HepG2 (cell line): Measurements from ENCODE around the gene KDM4B.

ENCODE experiments used
- FOXA3 ChIP-seq: IDR thresholded peaks from 2 replicates; pipeline ENCODE4 v1.6.1; 2016; ENCODE audit warnings: missing genetic modification reagents, missing compliant biosample characterization
- NR2C2 ChIP-seq: sonication (generic); formaldehyde crosslinking; IDR thresholded peaks from 2 replicates; pipeline ENCODE4 v1.4.0; 2020; ENCODE audit warnings: missing genetic modification reagents, mild to moderate bottlenecking, moderate library complexity, borderline replicate concordance
- POLR2A ChIP-seq, 2 experiments: IDR thresholded peaks; 2 replicates each; pipeline ENCODE4 v1.6.1; 2011; ENCODE audit warnings: low read depth in 2 of 2, low read length in 2 of 2, mild to moderate bottlenecking in 1 of 2, moderate library complexity in 1 of 2; ENCODE audit not compliant: insufficient read depth in 1 of 2
- TCF7L2 ChIP-seq: IDR thresholded peaks from 2 replicates; pipeline ENCODE4 v1.6.1; 2011; ENCODE audit warnings: mild to moderate bottlenecking, low read depth, low read length, moderate library complexity
- ZHX1 ChIP-seq: sonication (generic); formaldehyde crosslinking; IDR thresholded peaks from 2 replicates; pipeline ENCODE4 v1.8.1; 2022; ENCODE audit warnings: low read depth, mild to moderate bottlenecking, missing genetic modification reagents
- ZNF615 ChIP-seq: sonication (generic); formaldehyde crosslinking; IDR thresholded peaks from 2 replicates; pipeline ENCODE4 v1.5.0; 2020; ENCODE audit warnings: mild to moderate bottlenecking, missing genetic modification reagents, borderline replicate concordance

- TF ChIP-seq FOXA3 (CRISPR knock-in tag) = no peak
- no peak for TF ChIP-seq POLR2A (IDR thresholded peaks at IDR 0.05; ENCODE audit: insufficient read depth in 1 of 2, low read depth in 2 of 2, low read length in 2 of 2)
- no peak for TF ChIP-seq ZHX1
- TF ChIP-seq ZNF615 (CRISPR knock-in tag) = no peak
- no peak for TF ChIP-seq NR2C2 (CRISPR knock-in tag)
- no peak for TF ChIP-seq TCF7L2
Measured at GRCh38 chr19:4979211-4979807, 10.4 kb downstream of the KDM4B start.
